Heart left ventricle (tissue), 16 donors: ENCODE results near the gene ZNHIT6. TPM values are rescaled to one million over a fixed set of nuclear protein-coding genes. Genes with fewer than 3 reads are reported as not detected.

ENCODE experiments used
- ATAC-seq, 4 donors: fragments of 200-7000 bp; cut with Tn5 transposase; one replicate each; pipeline ENCODE4 v1.9.1; 2020 to 2022; ENCODE audit warnings: moderate library complexity in 4 of 4, mild to moderate bottlenecking in 3 of 4, moderate number of reproducible peaks in 1 of 4
- DNase-seq, 5 donors: peaks; one replicate each; pipeline ENCODE4 v3.0.0-alpha.2; 2020
- H3K27ac ChIP-seq, 12 donors: fragments of 200-600 bp; sonication (generic) in 4 of 12; one replicate each; pipeline versions ENCODE4 v1.5.0 to v1.8.0; 2016 to 2022; ENCODE audit warnings: mild to moderate bottlenecking in 2 of 12
- H3K27me3 ChIP-seq, 9 donors: fragments of 200-600 bp; sonication (generic) in 2 of 9; one replicate each; pipeline versions ENCODE4 v1.5.1 to v1.8.0; 2016 to 2022; ENCODE audit warnings: mild to moderate bottlenecking in 3 of 9
- H3K36me3 ChIP-seq, 9 donors: fragments of 200-600 bp; sonication (generic) in 2 of 9; one replicate each; pipeline versions ENCODE4 v1.5.0 to v1.8.0; 2018 to 2022; ENCODE audit warnings: mild to moderate bottlenecking in 2 of 9
- H3K4me1 ChIP-seq, 12 donors: fragments of 200-600 bp; sonication (generic) in 4 of 12; one replicate each; pipeline versions ENCODE4 v1.5.0 to v1.8.0; 2016 to 2022; ENCODE audit warnings: mild to moderate bottlenecking in 3 of 12
- H3K4me3 ChIP-seq, 12 donors: fragments of 200-600 bp; sonication (generic) in 4 of 12; one replicate each; pipeline versions ENCODE4 v1.5.0 to v1.8.0; 2017 to 2022; ENCODE audit warnings: mild to moderate bottlenecking in 9 of 12, moderate library complexity in 4 of 12
- H3K9me3 ChIP-seq, 12 donors: fragments of 200-600 bp; sonication (generic) in 4 of 12; one replicate each; pipeline versions ENCODE4 v1.5.0 to v1.8.0; 2016 to 2022; ENCODE audit warnings: mild to moderate bottlenecking in 1 of 12
- CTCF ChIP-seq, 12 donors: fragments of 200-600 bp; sonication (generic) in 4 of 12; IDR thresholded peaks; one replicate each; pipeline versions ENCODE4 v1.5.0 to v1.8.0; 2018 to 2022; ENCODE audit warnings: antibody characterized with exemption in 12 of 12, mild to moderate bottlenecking in 5 of 12
- POLR2A ChIP-seq, 2 donors: fragments of 450-650 bp; IDR thresholded peaks; one replicate each; pipeline ENCODE4 v1.6.1; 2017; ENCODE audit warnings: antibody characterized with exemption in 2 of 2, mild to moderate bottlenecking in 2 of 2, moderate library complexity in 2 of 2
- WGBS, 4 donors: extraction: QIAGEN DNeasy Blood & Tissue Kit in 2 of 4; methylation state at CpG; one replicate each; pipeline versions ENCODE4 v1.1.5 to v1.1.7; 2013 to 2018; 5-methylcytosine and 5-hydroxymethylcytosine counted together
- intact Hi-C, 10 donors: fragments of 100-400 bp; cut with DNase I; formaldehyde crosslinking; loops; one replicate each; pipeline versions ENCODE4 v1.11.1 to v1.14.2; 2022
- polyA plus RNA-seq, 2 donors: library from polyadenylated mRNA; stranded (reverse); fragments of 200-250 nt; gene quantifications; one replicate each; pipeline ENCODE4 v1.2.3, GENCODE V29; 2013
- total RNA-seq, 9 donors: library from RNA; depleted of rRNA in 2 of 9; stranded (reverse); fragments of >200 nt in 2 of 9; fragmentation: NEBNext Ultra II Directional in 3 of 9; extraction: Animal tissue kit (Norgen Biotek cat#: 25700) in 3 of 9; gene quantifications; one replicate each; pipeline versions ENCODE4 v1.1.0 to v1.2.4, GENCODE V29; 2016 to 2023
- donor health status: ischemic (EF 13 %, LVEDD 7.1; RV severe dilation, severe dysfunction).
- donor health status: healthy with polysubstance abuse.
- donor health status: DM: no; HTN: yes; CAD: no.
- donor health status: DM: no; HTN: no; CAD: no.
- donor health status: ischemic (EF 25% LVEDD 6.9; RV normal size, moderate dysfunction).
- donor health status: ischemic (EF 25% LVEDD 5.7; RV mildly dilated, moderate dysfunction).
- donor health status: healthy.
- donor health status: DM: yes; HTN: yes; CAD: no.
- donor health status: ischemic (EF 35%, LVEDD 5.7; RV mildly dilated, moderate dysfunction).
- donor health status: nonischemic (EF 11% LVEDD 7.7; RV severe dilation, severe dysfunction).
- donor health status: DM: yes; HTN: yes; CAD: no.
- donor health status: PGD.
- donor health status: ischemic (EF 29% LVEDD 5.4; RV normal size, mild dysfunction).
- donor health status: nonischemic (EF 23%, LVEDD 6.1; RV moderate dilation, normal function).

ZNHIT6 gene
- total and polyA plus RNA-seq, 11 donors: 7.1 to 12.8 (median 9.9) TPM

DNA sequence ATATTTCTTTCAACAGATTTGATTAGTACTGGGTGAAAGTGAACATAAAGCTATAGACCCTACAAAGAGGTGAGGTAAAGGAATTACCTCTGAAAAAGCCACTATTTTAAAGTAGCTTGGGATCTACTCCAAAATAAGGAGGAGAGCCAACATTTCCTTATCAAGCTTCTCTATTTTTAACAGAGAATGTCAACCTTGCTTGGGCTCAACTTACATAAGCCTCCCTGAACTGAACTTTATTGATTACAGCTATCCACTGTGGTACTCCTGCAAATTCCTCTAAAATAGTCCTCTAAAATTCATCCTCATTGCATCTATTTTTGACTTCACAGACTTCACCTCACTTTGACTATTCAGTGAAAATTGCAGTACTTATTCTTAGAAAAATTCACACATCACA lies 10.3 kb downstream of the ZNHIT6 start:
- DNase-seq (no peak), ATAC-seq (peak in 3 of 4 donors; percentile 43 to 68 (median 64))
- Histone ChIP-seq H3K4me3 (no peak overlapping the region), H3K36me3 (peaks cover 0 to 65% (median 37%) of the 10 kb centered on the region in 9 donors), H3K9me3 (no peaks in the 10 kb centered on the region), H3K27ac (peak overlapping the region in 5 of 12 donors; percentile 28 to 50 (median 42)), H3K4me1 (peaks cover 0 to 20% (median 6%) of the 10 kb centered on the region in 12 donors), H3K27me3 (no peaks in the 10 kb centered on the region)
- TF ChIP-seq POLR2A (IDR thresholded peaks at IDR 0.05) (no peak), CTCF (IDR thresholded peaks at IDR 0.05) (no peak)
- intact Hi-C loops: loop anchor here in 5 of 10 donors (10.0 kb wide), 3 partner anchors 113 to 203 kb away; partner anchors contain the start of gene CCN1 (in 2 of the 5)

DNA sequence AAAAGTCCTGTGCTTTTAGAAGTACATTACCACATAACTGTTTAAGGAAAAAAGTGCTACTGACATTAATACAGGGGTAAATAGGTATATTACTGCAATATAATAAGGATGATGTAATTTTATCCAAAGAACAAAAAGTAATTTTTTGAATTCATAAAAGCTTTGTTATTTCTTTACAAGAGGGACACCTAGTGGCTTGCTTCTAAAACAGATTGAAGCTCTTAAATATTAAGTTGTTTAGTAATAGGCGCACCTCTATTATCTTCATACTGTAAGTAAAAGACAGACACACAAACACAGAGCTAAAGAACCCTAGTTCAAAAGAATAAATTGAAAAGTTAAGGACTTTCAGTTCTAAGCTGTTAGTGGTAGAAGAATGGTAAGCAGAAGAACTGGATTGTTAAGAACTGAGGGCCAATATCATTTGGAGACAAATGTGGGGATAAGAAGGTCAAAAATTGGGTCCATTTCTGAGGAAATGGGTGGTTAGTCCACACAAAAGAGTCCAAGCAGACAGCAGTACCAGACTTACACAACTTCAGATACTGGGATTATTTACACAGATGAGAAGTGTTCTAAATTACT lies 15.4 kb downstream of the ZNHIT6 start:
- H3K27ac ChIP-seq: peak overlapping the region in 3 of 12 donors; percentile 4 to 10 (median 9)
- no peaks in the 10 kb centered on the region for H3K9me3 ChIP-seq
- DNase-seq: no peak
- TF ChIP-seq POLR2A (IDR thresholded peaks at IDR 0.05) (no peak), CTCF (IDR thresholded peaks at IDR 0.05) (peak; percentile 25 to 69 (median 52))
- WGBS, 4 donors: 46 to 48% (median 47%) methylated on average over 1 of the region's 1 CpG
- peaks cover 0 to 59% (median 4%) of the 10 kb centered on the region in 9 donors for H3K36me3 ChIP-seq
- peaks cover 0 to 19% (median 7%) of the 10 kb centered on the region in 12 donors for H3K4me1 ChIP-seq
- intact Hi-C loops: loop anchor here (1.0 to 10.0 kb wide), 9 partner anchors 108 to 386 kb away; partner anchors contain the start of gene CCN1 (in 8 of the 10)
- H3K4me3 ChIP-seq: no peak overlapping the region
- no peaks in the 10 kb centered on the region for H3K27me3 ChIP-seq
- peak in 2 of 4 donors; percentile 35 to 47 for ATAC-seq

- no peak for TF ChIP-seq POLR2A (IDR thresholded peaks at IDR 0.05)
- no peak for TF ChIP-seq CTCF (IDR thresholded peaks at IDR 0.05)
- no peak overlapping the region for H3K4me3 ChIP-seq
- no peak overlapping the region for H3K27ac ChIP-seq
- no peaks in the 10 kb centered on the region for H3K27me3 ChIP-seq
- H3K36me3 ChIP-seq: peaks cover 0 to 73% (median 11%) of the 10 kb centered on the region in 9 donors
- ATAC-seq (no peak), DNase-seq (no peak)
- WGBS, 4 donors: 84 to 94% (median 87%) methylated on average over 4 of the region's 4 CpGs
- no peaks in the 10 kb centered on the region for H3K9me3 ChIP-seq
- intact Hi-C loops: loop anchor here in 9 of 10 donors (5.0 to 10.0 kb wide), 6 partner anchors 105 to 383 kb away; partner anchors contain the start of gene CCN1 (in 8 of the 9)
- peaks cover 0 to 16% (median 4%) of the 10 kb centered on the region in 12 donors for H3K4me1 ChIP-seq
Measured at GRCh38 chr1:85689775-85690404, 18.3 kb downstream of the ZNHIT6 start.
